Transverse colon (tissue), 4 donors: ENCODE measurements around the gene OR2S2. TPM values are rescaled to one million over a fixed set of nuclear protein-coding genes. Genes with fewer than 3 reads are reported as not detected.

Source experiments
- DNase-seq: peaks from one replicate; pipeline ENCODE4 v3.0.0-alpha.2; 2019
- H3K27ac ChIP-seq, 4 donors: fragments of 200-600 bp; sonication (generic); 2 replicates each; pipeline ENCODE4 v1.5.1; 2016 to 2018; ENCODE audit warnings: inconsistent platforms in 4 of 4
- H3K27me3 ChIP-seq: fragments of 200-600 bp; sonication (generic); 2 replicates; pipeline ENCODE4 v1.5.1; 2017; ENCODE audit warnings: inconsistent platforms
- H3K36me3 ChIP-seq, 4 donors: fragments of 200-600 bp; sonication (generic); 2 replicates each; pipeline ENCODE4 v1.5.1; 2017 to 2019; ENCODE audit warnings: inconsistent platforms in 4 of 4
- H3K4me1 ChIP-seq, 4 donors: fragments of 200-600 bp; sonication (generic); 2 replicates each; pipeline ENCODE4 v1.5.1; 2017 to 2020; ENCODE audit warnings: inconsistent platforms in 4 of 4
- H3K4me3 ChIP-seq, 4 donors: fragments of 200-600 bp; sonication (generic); 1 replicate in 1 of 4; 2 replicates in 3 of 4; pipeline versions ENCODE4 v1.5.1 to v1.6.1; 2017 to 2019; ENCODE audit warnings: inconsistent platforms in 4 of 4
- H3K9me3 ChIP-seq, 2 donors: fragments of 200-600 bp; sonication (generic); 2 replicates each; pipeline ENCODE4 v1.5.1; 2017 to 2019; ENCODE audit warnings: inconsistent platforms in 2 of 2
- EP300 ChIP-seq: sonication (generic); formaldehyde crosslinking; IDR thresholded peaks from one replicate; pipeline ENCODE4 v1.6.1; 2017; ENCODE audit warnings: antibody characterized with exemption, low read depth
- POLR2A ChIP-seq: fragments of 450-650 bp; IDR thresholded peaks from one replicate; pipeline ENCODE4 v1.6.1; 2016; ENCODE audit warnings: antibody characterized with exemption, mild to moderate bottlenecking, moderate library complexity
- POLR2AphosphoS5 ChIP-seq, 3 donors: sonication (generic); formaldehyde crosslinking; IDR thresholded peaks; one replicate each; pipeline ENCODE4 v1.6.1; 2016; ENCODE audit warnings: antibody characterized with exemption in 3 of 3
- WGBS, 2 donors: methylation state at CpG; one replicate each; pipeline ENCODE4 v1.1.5; 2018; ENCODE audit warnings: low coverage in 1 of 2; 5-methylcytosine and 5-hydroxymethylcytosine counted together
- in situ Hi-C, 4 donors: fragments of 200-750 bp; cut with MboI; loops; one replicate each; pipeline versions ENCODE4 v1.15.0 to v1.15.1; 2017; ENCODE audit warnings: low sequenced_read_pairs in 3 of 4, low pct_ligation_motif_present in 1 of 4, low pct_unique_long_range_greater_than_20kb in 1 of 4
- intact Hi-C: fragments of 100-400 bp; cut with DNase I; formaldehyde crosslinking; loops from one replicate; pipeline ENCODE4 v1.15.1; 2023; ENCODE audit warnings: low total_unique reads
- total RNA-seq, 4 donors: library from RNA; depleted of rRNA; stranded (reverse); fragments of >200 nt; gene quantifications; one replicate each; pipeline ENCODE4 v1.1.0, GENCODE V29; 2016
- TF ChIP-seq, protein P1 (sequence below), 5 experiments: fragments of 200-600 bp in 3 of 5; fragments of 450-650 bp in 2 of 5; sonication (generic) in 3 of 5; IDR thresholded peaks; 1 replicate in 2 of 5; 2 replicates in 3 of 5; pipeline ENCODE4 v1.5.1; 2016 to 2017; ENCODE audit warnings: antibody characterized with exemption in 5 of 5, inconsistent platforms in 3 of 5, mild to moderate bottlenecking in 2 of 5, moderate library complexity in 1 of 5

Gene OR2S2
- total RNA-seq, 4 donors from 2014 or later, result not detected

DNA sequence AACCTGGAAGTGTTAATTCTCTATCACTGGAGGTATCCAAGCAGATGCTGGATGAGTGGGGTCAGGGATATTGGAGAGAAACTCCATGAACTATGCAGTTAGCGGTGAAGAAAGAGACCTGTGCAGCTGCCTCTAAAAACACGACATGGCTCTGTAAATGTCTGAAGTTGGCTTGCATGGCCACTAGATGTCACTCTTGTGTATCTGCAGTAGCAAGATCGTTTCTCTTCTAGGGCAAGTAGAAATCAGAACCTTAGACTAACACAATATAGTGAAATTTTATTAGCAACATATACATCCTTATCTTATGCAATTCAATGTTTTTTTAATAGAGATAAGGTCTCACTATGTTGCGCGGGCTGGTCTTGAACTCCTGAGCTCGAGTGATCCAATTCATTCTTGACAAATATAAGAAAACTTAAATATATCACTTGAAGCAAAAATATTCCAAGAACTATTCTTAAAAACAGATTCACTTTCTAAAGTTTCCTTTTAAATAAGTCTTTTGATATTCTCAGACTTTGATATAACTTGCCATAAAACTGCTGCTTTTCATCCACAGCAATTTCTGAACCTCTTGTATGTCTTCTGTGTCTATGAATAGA is 2.9 kb downstream of the OR2S2 start:
- in situ Hi-C loops, result loop anchor here in 2 of 4 donors (10.0 to 25.0 kb wide), 2 partner anchors 70 to 382 kb away; no protein-coding TSS in a partner anchor
- no peaks in the 10 kb centered on the region for H3K36me3 ChIP-seq
- DNase-seq, result peak; percentile 68
- TF ChIP-seq, protein P1, sequence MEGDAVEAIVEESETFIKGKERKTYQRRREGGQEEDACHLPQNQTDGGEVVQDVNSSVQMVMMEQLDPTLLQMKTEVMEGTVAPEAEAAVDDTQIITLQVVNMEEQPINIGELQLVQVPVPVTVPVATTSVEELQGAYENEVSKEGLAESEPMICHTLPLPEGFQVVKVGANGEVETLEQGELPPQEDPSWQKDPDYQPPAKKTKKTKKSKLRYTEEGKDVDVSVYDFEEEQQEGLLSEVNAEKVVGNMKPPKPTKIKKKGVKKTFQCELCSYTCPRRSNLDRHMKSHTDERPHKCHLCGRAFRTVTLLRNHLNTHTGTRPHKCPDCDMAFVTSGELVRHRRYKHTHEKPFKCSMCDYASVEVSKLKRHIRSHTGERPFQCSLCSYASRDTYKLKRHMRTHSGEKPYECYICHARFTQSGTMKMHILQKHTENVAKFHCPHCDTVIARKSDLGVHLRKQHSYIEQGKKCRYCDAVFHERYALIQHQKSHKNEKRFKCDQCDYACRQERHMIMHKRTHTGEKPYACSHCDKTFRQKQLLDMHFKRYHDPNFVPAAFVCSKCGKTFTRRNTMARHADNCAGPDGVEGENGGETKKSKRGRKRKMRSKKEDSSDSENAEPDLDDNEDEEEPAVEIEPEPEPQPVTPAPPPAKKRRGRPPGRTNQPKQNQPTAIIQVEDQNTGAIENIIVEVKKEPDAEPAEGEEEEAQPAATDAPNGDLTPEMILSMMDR (IDR thresholded peaks at IDR 0.05), result peak; percentile 85 to 89 (median 88)
- TF ChIP-seq POLR2A, result no peak
- H3K4me3 ChIP-seq, result no peak overlapping the region
- H3K27me3 ChIP-seq, result no peaks in the 10 kb centered on the region
- intact Hi-C loops, result no loop called here
- no peak overlapping the region for H3K27ac ChIP-seq
- H3K4me1 ChIP-seq, result peaks cover 0 to 14% (median 5%) of the 10 kb centered on the region in 4 donors
- 3 to 9% methylated on average over 4 to 6 of the region's 6 CpGs for WGBS, 2 donors
- no peaks in the 10 kb centered on the region for H3K9me3 ChIP-seq

DNA sequence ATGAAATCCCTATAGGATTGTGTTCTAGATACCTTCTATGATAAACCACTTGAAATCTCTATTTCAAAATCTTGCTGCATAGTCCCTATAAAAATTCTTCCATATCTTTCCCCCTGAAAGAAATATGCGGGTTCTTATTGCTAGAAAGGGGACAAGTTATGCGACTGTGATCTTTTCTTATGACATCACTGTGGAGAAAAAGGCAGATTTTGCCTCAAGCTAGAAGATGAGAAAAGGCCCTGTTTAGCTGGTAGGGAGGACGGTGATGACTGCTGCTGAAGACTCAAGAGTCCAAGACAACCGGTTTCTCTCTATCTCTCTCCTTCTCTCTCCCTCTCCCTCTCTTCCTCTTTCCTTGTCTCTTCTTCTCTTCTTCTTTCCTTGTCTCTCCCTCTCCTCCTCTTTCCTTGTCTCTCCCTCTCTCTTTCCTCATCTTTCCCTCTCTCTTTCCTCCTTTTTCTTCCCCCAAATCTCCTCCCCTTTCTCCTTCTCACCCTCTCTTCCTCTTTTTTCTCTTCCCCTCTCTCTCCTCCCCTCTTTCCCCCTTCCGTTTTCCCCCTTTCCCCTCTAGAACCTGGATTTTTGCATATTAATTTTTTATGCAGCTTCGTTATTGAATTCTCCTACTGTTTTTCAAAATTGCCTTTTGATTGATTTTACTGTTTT is 5.3 kb downstream of the OR2S2 start:
- in situ Hi-C loops, result loop anchor here in 2 of 4 donors (10.0 to 25.0 kb wide), 2 partner anchors 72 to 385 kb away; no protein-coding TSS in a partner anchor

DNA sequence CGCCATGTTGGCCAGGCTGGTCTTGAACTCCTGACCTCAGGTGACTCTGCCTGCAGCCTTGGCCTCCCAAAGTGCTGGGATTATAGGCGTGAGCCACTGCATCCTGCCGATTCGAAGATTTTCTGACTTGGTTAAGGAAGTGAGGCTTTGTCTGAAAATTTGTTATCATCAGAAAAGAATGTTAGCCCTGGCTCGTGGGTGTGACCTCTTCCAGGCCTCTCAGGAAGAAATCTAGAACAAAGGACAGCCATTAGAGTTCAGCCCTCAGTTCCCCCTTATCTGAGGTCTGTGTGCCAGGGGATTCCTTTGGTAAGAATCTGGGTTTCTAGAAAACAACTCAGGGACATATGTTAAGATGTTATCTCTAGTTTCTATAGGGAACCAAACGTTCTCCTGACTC is 6.2 kb downstream of the OR2S2 start:
- Histone ChIP-seq H3K27ac (no peak overlapping the region), H3K27me3 (no peaks in the 10 kb centered on the region), H3K4me1 (peaks cover 0 to 35% (median 24%) of the 10 kb centered on the region in 4 donors), H3K4me3 (no peak overlapping the region), H3K9me3 (no peaks in the 10 kb centered on the region), H3K36me3 (no peaks in the 10 kb centered on the region)
- 10 to 59% methylated on average over 2 to 6 of the region's 6 CpGs for WGBS, 2 donors
- in situ Hi-C loops, result loop anchor here in 2 of 4 donors (10.0 to 25.0 kb wide), 2 partner anchors 73 to 386 kb away; no protein-coding TSS in a partner anchor
- TF ChIP-seq, protein P1 (IDR thresholded peaks at IDR 0.05), result no peak
- TF ChIP-seq POLR2A (no peak), POLR2AphosphoS5 (IDR thresholded peaks at IDR 0.05) (no peak), EP300 (no peak)
- intact Hi-C loops, result no loop called here
- no peak for DNase-seq

More for the DNA sequence above, 5.3 kb downstream of the OR2S2 start:
- Histone ChIP-seq H3K4me3 (no peak overlapping the region), H3K27ac (no peak overlapping the region), H3K27me3 (no peaks in the 10 kb centered on the region), H3K36me3 (no peaks in the 10 kb centered on the region), H3K4me1 (peaks cover 0 to 29% (median 21%) of the 10 kb centered on the region in 4 donors), H3K9me3 (no peaks in the 10 kb centered on the region)
- TF ChIP-seq POLR2AphosphoS5 (IDR thresholded peaks at IDR 0.05) (no peak), EP300 (no peak), POLR2A (no peak)
- TF ChIP-seq, protein P1 (IDR thresholded peaks at IDR 0.05), result no peak
- intact Hi-C loops, result no loop called here
- DNase-seq, result no peak
- 80 to 83% methylated on average over 6 of the region's 6 CpGs for WGBS, 2 donors

DNA sequence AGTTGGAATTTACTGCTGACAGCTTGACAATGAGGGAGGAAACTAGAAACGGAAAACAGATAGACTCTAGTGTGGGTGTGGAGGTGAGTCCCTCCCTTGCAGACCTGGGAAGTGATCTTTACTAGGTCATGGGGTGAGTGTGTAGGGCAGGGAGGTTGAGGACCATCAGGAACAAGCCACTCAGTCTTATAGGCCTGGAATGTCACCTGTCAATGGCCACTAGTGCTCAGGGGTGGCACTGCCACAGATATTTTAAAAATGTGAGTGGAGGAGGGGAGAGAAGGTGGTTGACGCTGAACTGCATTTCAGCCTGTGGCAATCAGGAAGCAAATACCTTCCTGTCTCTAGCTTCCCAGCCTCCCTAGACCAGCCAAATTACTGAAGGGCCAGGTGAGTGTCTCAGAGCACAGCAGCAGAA is 9.0 kb downstream of the OR2S2 start:
- Histone ChIP-seq H3K9me3 (no peaks in the 10 kb centered on the region), H3K36me3 (no peaks in the 10 kb centered on the region), H3K27ac (peak overlapping the region; percentile 77 to 83 (median 78)), H3K27me3 (no peaks in the 10 kb centered on the region), H3K4me3 (no peak overlapping the region), H3K4me1 (peaks cover 5 to 59% (median 45%) of the 10 kb centered on the region in 4 donors)
- 11 to 23% methylated on average over 1 to 2 of the region's 2 CpGs for WGBS, 2 donors
- TF ChIP-seq POLR2A, result no peak
- peak in 1 of 3 donors; percentile 31 for TF ChIP-seq POLR2AphosphoS5 (IDR thresholded peaks at IDR 0.05)
- TF ChIP-seq, protein P1 (IDR thresholded peaks at IDR 0.05), result peak in 2 of 5 experiments; percentile 22 to 41
- TF ChIP-seq EP300, result no peak
- in situ Hi-C loops (no loop called here), intact Hi-C loops (loop anchor here (5.0 kb wide), 1 partner anchor 42 kb away; the partner anchor contains the start of genes HRCT1 and SPAAR)
- DNase-seq, result peak; percentile 35
